Left renal pelvis (tissue), 4 donors: ENCODE data around the gene RANBP10. TPM values are rescaled to one million over a fixed set of nuclear protein-coding genes. Genes with fewer than 3 reads are reported as not detected.

ENCODE experiments used
- DNase-seq, 4 donors: peaks; one replicate each; pipeline ENCODE4 v3.0.0-alpha.2; 2013; ENCODE audit warnings: low read depth in 4 of 4, low spot score in 3 of 4
- polyA plus RNA-seq, 4 donors: library from polyadenylated mRNA; unstranded; fragments of 120-200 nt; gene quantifications; one replicate each; pipeline ENCODE4 v1.2.1, GENCODE V29; 2013; ENCODE audit not compliant: insufficient read length in 4 of 4

The RANBP10 gene
- polyA plus RNA-seq, 4 donors: 19.2 to 31.1 (median 21.8) TPM

GRCh38 chr16:67750466-67750865 is 55.9 kb downstream of the RANBP10 start:
- DNase-seq: no peak

- DNase-seq: no peak
Observed at GRCh38 chr16:67749436-67750078, 56.8 kb downstream of the RANBP10 start.

GRCh38 chr16:67748834-67749233 is 57.5 kb downstream of the RANBP10 start:
- DNase-seq: no peak

DNA sequence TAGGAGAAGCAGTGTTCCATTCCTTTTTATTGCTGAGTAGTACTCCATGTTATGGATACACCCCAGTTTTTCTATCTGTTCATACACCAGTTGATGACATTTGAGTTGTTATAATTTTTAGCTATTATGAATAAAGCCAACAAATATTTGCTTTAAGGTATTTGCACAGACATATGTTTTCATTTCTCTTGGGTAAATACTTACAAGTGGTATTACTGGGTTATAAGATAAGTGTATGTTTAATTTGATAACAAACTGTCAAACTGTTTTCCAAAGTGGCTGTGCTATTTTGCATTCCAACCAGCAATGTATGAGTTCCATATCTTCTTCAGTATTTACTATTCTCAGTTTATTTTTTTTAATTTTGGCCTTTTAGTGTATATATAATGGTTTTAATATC is 59.5 kb downstream of the RANBP10 start:
- DNase-seq: no peak

DNA sequence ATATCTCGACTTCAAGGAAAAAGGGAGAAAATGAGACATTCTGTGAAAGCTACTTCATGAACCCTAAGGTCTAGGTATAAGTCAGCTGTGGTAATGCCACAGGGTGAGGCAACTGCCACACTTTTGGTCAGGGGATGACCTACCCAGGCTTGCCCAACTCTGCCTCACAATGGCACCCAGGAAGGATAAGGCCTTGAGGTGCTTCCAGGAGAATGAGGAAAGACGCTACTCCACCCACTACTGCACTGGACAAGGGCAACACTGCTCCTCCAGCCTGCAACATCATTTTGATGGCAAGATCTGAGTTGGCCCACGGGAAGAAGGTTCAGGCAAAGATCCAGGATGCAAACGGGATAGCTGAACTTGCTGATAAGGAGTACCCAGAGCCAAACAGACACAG is 65.2 kb downstream of the RANBP10 start:
- DNase-seq: no peak

DNA sequence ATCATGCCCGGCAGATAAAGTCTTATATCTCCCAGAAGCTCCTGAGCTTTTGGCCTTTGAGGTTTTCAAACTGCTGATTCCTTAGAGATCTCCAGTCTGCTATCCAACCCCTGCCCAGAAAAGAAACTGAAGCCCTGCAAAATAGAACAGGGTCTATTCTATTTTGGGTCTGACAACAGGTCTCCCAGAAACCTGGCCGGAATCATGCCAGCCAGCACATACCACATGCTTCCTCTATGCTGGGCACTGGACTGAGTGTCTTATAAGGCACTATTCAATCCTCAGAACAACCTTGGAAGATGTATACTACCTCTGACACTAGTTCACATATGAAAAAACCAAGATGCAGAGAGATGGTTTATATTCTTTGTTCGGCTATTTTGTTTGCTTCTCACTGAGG is 66.0 kb downstream of the RANBP10 start:
- no peak for DNase-seq

GRCh38 chr16:67736858-67737257 is 69.5 kb downstream of the RANBP10 start:
- DNase-seq: no peak

- DNase-seq: no peak
Observed at GRCh38 chr16:67734731-67735201, 71.6 kb downstream of the RANBP10 start.

GRCh38 chr16:67733734-67734470 is 72.5 kb downstream of the RANBP10 start:
- DNase-seq: no peak

DNA sequence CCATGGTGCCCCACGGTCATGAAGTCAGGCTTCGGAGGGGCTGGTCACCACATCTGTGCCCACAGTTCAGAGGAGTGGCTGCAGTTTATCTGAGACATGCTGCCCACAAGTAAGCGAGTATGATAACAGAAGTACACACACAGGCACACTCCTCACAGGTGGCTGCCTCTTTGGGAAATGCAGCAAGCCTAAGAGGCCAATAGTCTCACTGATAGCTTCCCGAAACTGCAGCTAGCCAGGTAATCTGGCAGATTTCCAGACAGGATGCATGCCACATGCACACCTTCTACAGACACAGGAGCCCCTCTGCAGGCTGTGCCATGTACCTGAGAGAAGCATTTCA is 74.6 kb downstream of the RANBP10 start:
- no peak for DNase-seq

- DNase-seq: no peak
Observed at GRCh38 chr16:67731071-67731752, 75.1 kb downstream of the RANBP10 start.

DNA sequence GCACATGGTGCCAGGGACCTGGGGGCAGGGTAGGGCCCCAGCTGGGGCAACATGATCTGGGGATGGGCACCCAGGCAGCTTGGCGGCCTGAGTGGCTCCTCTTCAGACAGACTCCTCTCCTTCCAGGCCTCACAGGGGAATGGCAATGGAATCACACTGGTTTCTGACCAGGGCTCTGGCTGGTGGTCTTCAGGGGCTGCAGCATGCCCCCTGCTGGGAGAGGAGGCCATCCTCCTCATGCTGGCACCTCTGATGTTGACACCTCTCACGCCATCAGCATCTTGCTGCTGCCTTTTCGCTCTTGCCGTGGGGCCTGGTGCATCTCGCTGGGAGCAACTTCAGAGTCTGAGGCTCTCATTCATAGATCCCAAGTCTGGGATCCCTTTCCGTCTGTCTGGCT is 76.0 kb downstream of the RANBP10 start:
- DNase-seq: no peak

GRCh38 chr16:67729636-67730248 is 76.6 kb downstream of the RANBP10 start:
- DNase-seq: no peak

GRCh38 chr16:67727521-67728485 is 78.6 kb downstream of the RANBP10 start:
- DNase-seq: no peak

DNA sequence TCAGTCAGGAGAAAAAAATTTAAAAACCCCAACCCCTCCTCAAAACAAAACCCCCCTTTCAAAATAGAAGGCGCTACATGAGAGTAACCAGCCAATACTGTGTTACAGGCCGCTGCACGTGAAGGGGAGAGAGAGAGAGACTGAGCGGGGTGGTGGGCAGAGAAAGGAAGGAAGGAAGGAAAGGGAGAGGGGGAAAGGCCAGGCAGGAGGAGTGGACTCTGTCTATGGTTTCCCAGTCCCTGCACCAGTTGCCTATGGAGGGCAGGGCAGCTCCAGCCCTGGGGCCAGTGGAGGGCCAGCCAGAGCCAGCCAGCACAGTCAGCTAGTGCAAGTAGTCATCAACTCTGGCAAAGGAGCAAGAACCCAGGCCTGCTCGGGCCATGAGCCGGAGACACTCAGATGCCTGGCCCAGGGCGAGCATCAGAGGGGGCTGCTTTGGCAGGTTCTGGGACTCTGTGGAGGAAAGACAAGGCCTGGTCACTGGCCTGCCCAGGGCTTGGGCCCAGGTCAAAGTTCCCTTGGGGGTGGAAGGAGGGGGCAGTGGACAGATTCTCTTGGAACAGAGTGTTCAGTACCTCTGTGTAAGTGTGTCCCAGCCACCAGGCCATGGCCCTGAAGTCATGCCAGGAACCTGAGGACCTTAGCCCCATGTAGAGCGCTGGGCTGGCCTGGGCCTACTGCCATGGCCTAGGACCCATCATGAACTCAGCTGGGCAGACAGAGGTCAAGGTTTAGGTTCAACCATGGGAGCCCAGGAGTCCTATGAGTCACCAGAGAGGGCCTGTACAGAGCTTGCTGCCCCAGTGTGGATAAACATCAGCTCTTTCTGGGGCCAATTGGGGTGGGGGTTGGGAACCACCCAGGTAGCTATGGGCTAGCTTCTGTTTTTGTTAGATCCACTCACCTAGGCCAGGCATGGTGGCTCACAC is 80.0 kb downstream of the RANBP10 start:
- no peak for DNase-seq

DNA sequence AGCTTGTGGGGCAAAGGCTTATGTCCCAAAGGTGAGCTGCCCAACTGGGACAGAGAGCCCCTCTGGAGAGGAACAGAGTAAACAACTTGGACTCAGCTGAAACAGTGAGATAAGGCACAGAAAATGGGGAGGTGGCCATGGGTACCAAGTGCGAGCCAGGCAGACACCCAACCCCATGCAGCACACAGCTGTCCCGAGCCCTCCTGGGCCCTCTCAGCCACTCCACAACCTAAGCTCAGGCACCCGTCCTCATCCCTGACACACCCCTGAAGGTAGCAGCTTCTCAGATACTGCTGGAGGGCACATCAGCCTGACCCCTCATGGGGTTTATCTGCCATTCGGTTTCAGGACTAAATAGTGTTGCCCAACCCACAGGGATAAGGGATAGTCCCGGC is 82.5 kb downstream of the RANBP10 start:
- no peak for DNase-seq

DNA sequence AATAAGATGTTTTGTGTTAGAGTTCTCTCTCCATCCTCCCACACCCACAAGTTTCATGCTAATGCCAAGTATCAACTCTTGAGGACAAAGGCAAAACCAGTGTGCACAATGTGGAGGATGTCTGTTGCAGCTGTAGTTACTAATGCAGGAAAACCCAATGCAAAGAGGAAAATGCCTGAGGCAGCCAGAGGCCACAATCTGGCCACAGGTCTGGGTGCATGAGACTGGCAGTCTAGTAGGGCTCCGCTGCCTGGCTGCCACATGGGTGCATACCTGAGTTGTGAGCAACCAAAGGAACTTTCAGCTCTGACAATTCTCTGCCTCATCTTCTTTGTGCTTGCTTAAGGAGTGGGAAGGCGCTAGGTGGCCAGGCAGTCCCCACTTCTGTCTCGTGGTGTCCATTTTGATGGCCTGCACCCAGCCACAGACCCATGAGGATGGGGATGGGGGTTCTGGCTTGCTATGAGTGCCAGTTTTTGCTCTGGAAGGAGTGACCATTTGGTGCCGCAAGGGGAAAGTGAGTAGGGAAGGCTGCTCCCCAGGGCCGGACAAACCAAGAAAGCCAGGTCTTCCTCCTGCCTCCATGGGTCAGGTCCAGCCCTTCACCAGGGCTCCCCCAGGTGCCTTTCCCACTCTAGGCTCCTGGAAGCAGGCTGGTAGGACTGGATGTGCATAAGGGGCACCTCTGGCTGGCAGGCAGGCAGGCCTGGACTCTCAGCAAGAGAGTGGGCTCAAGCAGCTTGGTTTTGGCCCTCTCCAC is 83.0 kb downstream of the RANBP10 start:
- DNase-seq: no peak

GRCh38 chr16:67720236-67720635 is 86.1 kb downstream of the RANBP10 start:
- no peak for DNase-seq

GRCh38 chr16:67719778-67720144 is 86.6 kb downstream of the RANBP10 start:
- no peak for DNase-seq
